ENCODE measurements around the gene CKB.
A peak's percentile ranks its signal among the peaks of the same experiment; 100 is the strongest.
"Not testable (repeated sequence)": the region's sequence is repeated elsewhere in the genome, so short reads cannot be mapped to it uniquely, and the experiment has no call there.

The CKB gene

DNA sequence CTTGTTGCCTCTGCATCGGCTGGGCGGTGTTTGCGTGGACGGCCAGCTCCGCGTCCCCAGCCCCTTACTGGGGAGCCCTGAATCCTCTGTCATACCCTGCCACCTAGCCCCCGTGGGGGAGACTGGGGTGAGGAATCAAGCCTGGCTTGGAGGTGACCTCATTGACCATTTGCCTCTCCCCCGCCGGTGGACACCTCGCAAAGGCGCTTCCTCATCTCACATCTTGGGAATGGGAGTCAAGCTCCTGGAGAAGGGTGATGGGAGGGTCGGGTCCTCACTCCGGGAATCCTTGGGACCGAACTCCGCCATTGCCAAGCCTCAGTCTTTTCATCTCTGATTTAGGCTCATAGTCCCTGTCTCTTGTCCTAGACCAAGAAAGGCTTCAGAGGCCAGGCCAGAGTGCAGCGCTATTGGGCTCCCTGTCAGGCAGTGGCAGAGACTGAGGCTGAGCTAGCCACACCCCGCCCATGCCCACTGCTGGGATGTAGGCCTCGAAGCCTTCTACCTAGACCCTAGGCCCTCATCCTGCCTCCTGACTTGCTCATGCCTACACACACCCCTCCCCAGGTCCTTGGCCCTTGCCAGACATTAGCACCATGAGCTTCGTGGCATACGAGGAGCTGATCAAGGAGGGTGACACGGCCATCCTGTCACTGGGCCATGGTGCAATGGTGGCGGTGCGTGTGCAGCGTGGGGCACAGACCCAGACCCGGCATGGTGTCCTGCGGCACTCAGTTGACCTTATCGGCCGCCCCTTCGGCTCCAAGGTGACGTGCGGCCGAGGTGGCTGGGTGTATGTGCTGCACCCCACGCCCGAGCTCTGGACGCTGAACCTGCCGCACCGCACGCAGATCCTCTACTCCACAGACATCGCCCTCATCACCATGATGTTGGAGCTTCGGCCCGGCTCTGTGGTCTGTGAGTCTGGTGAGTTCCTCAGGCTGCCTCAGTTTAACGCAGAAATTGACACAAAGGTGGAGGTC, 7.0 kb upstream of the CKB start:
- Histone ChIP-seq H2AFZ (ENCODE audit: low read length, unreplicated experiment) (peak overlapping the region; percentile 77), H3K36me3 (ENCODE audit: insufficient read depth, low read length) (peaks cover 3% of the 10 kb centered on the region; the same call in 1 of the 2 replicates), H3K4me1 (ENCODE audit: control insufficient read depth, insufficient read depth, low read length, unreplicated experiment) (peaks cover 33% of the 10 kb centered on the region), H3K4me3 (ENCODE audit: low read depth, low read length) (peak overlapping the region; percentile 98), H3K79me2 (ENCODE audit: control insufficient read depth, insufficient read depth, low read length, unreplicated experiment) (peaks cover 27% of the 10 kb centered on the region), H3K27ac (ENCODE audit: low read depth, low read length) (peak overlapping the region; percentile 26; the same call in 1 of the 2 replicates), H3K27me3 (ENCODE audit: insufficient read depth, low read length) (no peaks in the 10 kb centered on the region)

DNA sequence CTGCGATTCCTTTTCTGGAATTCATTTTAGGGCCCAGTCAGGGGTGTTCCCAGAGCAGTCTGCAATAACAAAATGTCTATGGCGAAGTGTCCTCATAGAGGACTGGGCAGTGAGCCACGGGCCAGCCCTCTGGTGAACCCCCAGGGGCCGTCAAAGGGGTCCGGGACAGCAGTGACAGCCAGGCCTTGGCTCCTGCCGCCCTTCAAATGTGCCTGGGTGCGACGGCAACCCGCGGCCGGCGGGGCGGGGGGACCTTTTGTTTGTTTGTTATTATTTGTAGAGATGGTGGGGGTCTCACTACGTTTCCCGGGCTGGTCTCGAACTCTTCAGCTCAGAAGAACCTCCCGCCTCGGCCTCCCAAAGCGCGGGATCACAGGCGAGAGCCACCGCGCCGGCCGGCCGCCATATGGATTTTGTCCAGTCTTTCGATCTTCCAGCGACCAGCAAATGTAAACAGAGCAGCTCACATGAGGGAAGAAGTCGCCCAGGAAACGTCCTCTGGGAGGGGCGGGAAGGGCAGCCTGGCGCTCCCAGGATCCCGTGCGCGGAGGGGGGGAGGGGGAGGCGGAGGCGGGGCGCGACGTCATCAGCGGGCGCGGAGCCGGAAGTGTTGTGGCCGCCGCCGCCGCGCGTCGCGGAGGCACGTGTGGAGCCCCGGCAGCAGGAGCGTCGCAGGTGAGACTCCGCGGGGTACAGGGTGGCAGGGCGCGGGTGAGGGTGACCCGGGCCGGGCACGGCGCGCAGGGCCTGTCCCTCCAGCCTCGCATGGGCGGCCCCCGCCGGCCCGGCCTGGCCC, 6.2 kb upstream of the CKB start, which contains the start of gene TRMT61A:
Gene TRMT61A, plus strand, starts transcription at position 610 of the 796 bp plus-strand sequence. CDS start 783 bp downstream, outside the sequence.
- H3K27ac ChIP-seq (ENCODE audit: low read depth, low read length): peak within 1 kb of the TSS; percentile 73
- peak within 1 kb of the TSS; percentile 98 for H3K4me3 ChIP-seq (ENCODE audit: low read depth, low read length)
- H2AFZ ChIP-seq (ENCODE audit: low read length, unreplicated experiment): peak within 1 kb of the TSS; percentile 77
- H3K4me1 ChIP-seq (ENCODE audit: control insufficient read depth, insufficient read depth, low read length, unreplicated experiment): peaks cover 33% of the 10 kb centered on the region
- H3K79me2 ChIP-seq (ENCODE audit: control insufficient read depth, insufficient read depth, low read length, unreplicated experiment): peaks cover 27% of the 10 kb centered on the region
- peaks cover 2% of the 10 kb centered on the region for H3K27me3 ChIP-seq (ENCODE audit: insufficient read depth, low read length)
- H3K36me3 ChIP-seq (ENCODE audit: insufficient read depth, low read length): peaks cover 3% of the 10 kb centered on the region; the same call in 1 of the 2 replicates

DNA sequence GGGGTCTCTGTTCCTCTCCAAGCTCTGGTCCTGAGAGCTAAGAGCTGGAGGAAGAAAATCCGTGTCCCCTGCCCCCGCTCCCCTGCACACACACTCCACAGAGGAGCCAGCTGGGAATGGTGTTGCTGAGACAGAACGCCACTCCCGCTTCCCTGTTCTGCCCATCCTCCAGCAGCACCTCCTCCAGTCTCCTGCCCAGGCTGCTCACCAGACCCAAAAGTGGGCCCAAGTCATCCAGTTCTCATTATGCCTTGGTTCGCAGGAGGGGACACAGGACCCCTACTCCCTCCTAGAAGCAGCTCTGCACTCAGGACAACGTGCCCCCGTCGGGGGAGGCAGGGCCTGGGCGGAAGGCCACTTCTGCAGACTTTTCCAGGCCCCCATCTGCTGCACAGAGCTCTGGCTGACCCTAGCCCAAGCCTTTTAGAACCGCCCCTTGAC, 5.5 kb upstream of the CKB start:
- Histone ChIP-seq H3K4me1 (ENCODE audit: control insufficient read depth, insufficient read depth, low read length, unreplicated experiment) (peaks cover 33% of the 10 kb centered on the region), H3K4me3 (ENCODE audit: low read depth, low read length) (peak overlapping the region; percentile 98), H3K79me2 (ENCODE audit: control insufficient read depth, insufficient read depth, low read length, unreplicated experiment) (peaks cover 27% of the 10 kb centered on the region), H3K27me3 (ENCODE audit: insufficient read depth, low read length) (peaks cover 8% of the 10 kb centered on the region), H3K36me3 (ENCODE audit: insufficient read depth, low read length) (peaks cover 3% of the 10 kb centered on the region; the same call in 1 of the 2 replicates), H3K27ac (ENCODE audit: low read depth, low read length) (peak overlapping the region; percentile 73), H2AFZ (ENCODE audit: low read length, unreplicated experiment) (no peak overlapping the region)

DNA sequence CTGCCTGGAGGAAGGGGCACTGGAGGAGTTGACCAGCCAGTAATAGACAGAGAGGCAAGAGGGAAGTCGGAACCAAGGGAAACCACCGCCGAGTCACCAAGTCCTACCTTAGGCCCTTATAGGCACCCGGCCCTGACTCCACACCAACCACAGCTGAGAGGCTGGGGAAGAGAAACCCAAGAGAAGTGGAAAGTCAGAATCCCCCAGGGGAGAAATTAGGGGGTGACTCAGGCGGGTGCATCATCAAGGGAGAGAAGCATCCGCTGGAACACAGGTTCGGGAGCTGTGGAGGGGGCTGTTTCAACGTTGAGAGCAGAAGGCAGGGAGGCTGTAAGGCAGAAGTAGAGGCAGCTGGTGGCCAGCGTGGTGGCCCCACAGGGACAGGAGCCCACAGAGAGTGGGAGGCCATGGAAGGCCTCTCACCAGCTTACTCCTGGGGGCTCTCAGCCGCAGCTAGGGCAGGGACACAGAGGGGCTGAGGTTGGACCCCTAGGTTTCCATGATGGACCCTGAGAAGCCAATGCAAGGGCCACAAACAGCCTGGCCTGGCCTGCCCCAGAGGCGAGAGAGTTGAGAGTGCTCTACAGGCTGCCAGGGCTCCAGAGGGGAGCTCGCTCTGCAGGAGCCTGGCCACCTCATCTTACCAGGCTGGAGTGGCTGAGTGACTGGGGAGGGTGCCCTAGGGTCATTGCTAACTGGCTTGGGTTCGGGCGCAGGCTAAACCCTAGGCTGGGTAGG, 4.9 kb upstream of the CKB start:
- Histone ChIP-seq H3K27me3 (ENCODE audit: insufficient read depth, low read length) (peaks cover 13% of the 10 kb centered on the region), H3K36me3 (ENCODE audit: insufficient read depth, low read length) (peaks cover 3% of the 10 kb centered on the region; the same call in 1 of the 2 replicates), H3K4me3 (ENCODE audit: low read depth, low read length) (peak overlapping the region; percentile 98), H2AFZ (ENCODE audit: low read length, unreplicated experiment) (no peak overlapping the region), H3K27ac (ENCODE audit: low read depth, low read length) (peak overlapping the region; percentile 73), H3K79me2 (ENCODE audit: control insufficient read depth, insufficient read depth, low read length, unreplicated experiment) (peaks cover 27% of the 10 kb centered on the region), H3K4me1 (ENCODE audit: control insufficient read depth, insufficient read depth, low read length, unreplicated experiment) (peaks cover 38% of the 10 kb centered on the region)

DNA sequence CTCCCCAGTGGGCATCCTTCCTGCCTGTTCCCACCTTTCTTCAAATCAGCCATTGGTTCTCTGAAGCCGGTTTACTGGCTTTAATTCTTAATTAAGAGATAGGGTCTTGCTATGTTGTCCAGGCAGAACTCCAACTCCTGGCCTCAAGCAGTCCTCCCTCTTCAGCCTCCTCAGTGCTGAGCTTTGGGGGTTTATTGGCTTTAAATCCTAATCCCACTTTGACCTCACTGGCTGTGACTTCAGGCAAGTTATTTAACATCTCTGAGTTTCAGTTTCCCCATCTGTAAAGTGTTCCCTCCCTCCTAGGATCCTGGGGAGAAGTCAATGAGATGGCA, 4.3 kb upstream of the CKB start:
- Histone ChIP-seq H3K36me3 (ENCODE audit: insufficient read depth, low read length) (peaks cover 3% of the 10 kb centered on the region; the same call in 1 of the 2 replicates), H3K4me3 (ENCODE audit: low read depth, low read length) (0 out of 2 replicates have a peak overlapping the region, but pooled peaks have one; percentile 34), H3K27ac (ENCODE audit: low read depth, low read length) (peak overlapping the region; percentile 73), H3K27me3 (ENCODE audit: insufficient read depth, low read length) (peaks cover 18% of the 10 kb centered on the region), H3K4me1 (ENCODE audit: control insufficient read depth, insufficient read depth, low read length, unreplicated experiment) (peaks cover 38% of the 10 kb centered on the region), H3K79me2 (ENCODE audit: control insufficient read depth, insufficient read depth, low read length, unreplicated experiment) (peaks cover 27% of the 10 kb centered on the region), H2AFZ (ENCODE audit: low read length, unreplicated experiment) (no peak overlapping the region)

DNA sequence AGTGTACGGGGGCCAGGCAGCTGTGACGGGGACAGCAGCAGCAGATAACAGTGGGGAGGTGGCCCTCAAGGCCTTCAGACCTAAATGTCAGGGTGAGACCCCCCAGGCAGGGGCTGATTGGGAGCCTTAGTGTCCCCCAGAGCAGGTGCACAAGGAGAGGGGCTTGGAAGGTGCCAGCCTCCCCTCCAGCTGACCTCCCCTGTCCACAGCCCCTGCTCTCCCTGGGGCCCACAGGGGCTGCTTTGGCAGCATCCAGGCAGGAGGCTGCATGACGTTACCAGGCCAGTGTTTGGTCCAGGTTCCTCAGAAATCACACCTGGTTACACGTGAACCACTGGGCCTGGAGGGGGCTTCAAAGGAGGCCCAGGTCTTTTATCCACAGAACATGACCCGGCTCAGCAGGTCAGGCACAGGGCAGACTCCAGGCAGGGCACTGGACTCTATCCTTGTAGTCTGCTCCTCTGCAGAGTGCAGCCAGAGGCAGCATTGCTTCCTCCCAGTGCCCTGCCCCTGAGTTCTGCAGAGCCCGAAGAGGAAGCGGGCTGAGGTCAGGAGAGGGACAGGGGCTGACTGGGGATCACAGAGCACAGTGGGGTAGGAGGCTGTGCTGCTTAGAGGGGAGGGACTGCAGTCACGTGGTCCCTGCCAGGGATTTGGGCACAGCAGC, 3.8 kb upstream of the CKB start:
- H3K27me3 ChIP-seq (ENCODE audit: insufficient read depth, low read length): peaks cover 23% of the 10 kb centered on the region
- H3K4me3 ChIP-seq (ENCODE audit: low read depth, low read length): no peak overlapping the region
- H2AFZ ChIP-seq (ENCODE audit: low read length, unreplicated experiment): no peak overlapping the region
- H3K4me1 ChIP-seq (ENCODE audit: control insufficient read depth, insufficient read depth, low read length, unreplicated experiment): peaks cover 38% of the 10 kb centered on the region
- H3K27ac ChIP-seq (ENCODE audit: low read depth, low read length): peak overlapping the region; percentile 73; the same call in 1 of the 2 replicates
- peaks cover 25% of the 10 kb centered on the region for H3K79me2 ChIP-seq (ENCODE audit: control insufficient read depth, insufficient read depth, low read length, unreplicated experiment)
- peaks cover 3% of the 10 kb centered on the region; the same call in 1 of the 2 replicates for H3K36me3 ChIP-seq (ENCODE audit: insufficient read depth, low read length)

DNA sequence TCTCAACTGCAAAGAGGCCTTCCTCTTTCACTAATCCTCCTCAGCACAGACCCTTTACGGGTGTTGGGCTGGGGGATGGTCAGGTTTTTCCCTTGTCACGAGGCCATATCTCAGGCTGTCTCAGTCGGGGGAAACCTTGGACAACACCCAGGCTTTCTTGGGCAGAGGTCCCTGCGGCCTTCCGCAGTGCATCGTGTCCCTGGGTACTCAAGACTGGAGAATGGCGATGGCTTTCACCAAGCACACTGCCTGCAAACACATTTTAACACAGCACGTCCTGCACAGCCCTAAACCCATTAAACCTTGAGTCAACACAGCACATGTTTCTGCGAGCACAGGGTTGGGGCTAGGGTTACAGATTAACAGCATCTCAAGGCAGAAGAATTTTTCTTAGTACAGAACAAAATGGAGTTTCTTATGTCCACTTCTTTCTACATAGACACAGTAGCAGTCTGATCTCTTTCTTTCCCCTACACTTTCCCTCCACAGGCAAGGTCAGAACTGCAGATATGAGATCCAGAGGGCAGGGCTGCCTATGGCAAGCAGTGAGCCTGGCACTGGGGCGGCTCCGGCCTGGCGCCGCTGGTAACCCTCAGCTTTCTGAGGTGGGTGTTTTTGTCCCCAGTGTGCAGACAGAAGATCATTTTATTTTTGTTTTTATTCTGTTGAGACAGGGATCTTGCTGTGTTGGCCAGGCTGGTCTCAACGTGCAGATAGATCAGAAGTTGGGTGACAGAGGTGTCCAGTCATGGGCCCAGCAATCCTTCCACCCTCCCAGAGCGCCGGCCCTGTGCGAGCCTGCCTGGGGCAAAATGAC, 3.0 kb upstream of the CKB start:
- Histone ChIP-seq H3K27me3 (ENCODE audit: insufficient read depth, low read length) (peaks cover 23% of the 10 kb centered on the region), H3K4me1 (ENCODE audit: control insufficient read depth, insufficient read depth, low read length, unreplicated experiment) (peaks cover 37% of the 10 kb centered on the region), H3K79me2 (ENCODE audit: control insufficient read depth, insufficient read depth, low read length, unreplicated experiment) (peaks cover 18% of the 10 kb centered on the region)
- H3K4me3 ChIP-seq (ENCODE audit: low read depth, low read length); H2AFZ ChIP-seq (ENCODE audit: low read length, unreplicated experiment); H3K36me3 ChIP-seq (ENCODE audit: insufficient read depth, low read length); H3K27ac ChIP-seq (ENCODE audit: low read depth, low read length): not testable (repeated sequence)

DNA sequence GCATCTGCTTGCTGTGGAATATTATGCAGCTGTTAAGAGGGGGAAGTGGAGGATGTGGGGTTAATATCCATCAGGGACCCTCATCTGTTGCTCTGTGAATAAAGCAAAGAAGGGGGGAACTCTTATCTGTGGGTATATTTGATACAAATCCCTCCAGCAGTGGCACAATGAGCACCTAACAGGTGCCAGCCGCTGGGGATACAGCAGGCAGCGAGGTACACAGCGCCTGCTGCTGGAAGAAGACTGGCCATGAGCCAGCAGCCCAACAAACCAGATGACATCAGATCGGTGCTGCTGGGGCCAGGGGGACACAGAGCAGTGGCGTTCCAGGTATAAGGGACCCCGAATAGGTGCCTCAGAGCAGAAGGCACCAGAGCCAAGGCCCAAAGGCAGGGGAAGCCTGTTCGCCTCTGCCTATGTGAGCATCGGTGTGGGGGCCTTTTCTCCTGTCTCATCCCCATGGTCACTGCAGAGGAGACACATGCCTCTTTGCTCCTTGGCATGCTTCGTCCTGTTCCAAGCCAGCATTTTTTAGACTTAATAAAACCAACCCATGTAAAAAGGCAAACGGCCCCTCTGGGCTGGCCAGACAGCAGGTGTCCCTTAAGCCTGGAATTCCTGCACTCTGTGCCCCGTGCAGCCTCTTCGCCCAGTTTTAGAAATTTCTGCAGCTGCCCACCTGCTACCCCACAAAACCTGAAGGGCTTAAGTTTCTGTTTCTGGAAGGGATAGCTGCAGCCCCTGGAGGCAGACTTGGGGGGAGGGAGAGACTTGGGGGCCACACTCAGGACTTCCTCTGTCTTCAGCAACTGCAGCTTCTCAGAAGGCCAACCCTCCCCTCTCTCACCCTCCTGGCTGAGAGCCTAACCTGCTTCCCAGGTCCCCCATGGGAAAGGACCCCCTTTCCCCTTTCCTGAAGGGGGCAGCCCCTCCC, 1.6 kb upstream of the CKB start:
- peaks cover 41% of the 10 kb centered on the region for H3K4me1 ChIP-seq (ENCODE audit: control insufficient read depth, insufficient read depth, low read length, unreplicated experiment)
- H2AFZ ChIP-seq (ENCODE audit: low read length, unreplicated experiment): no peak overlapping the region
- no peak overlapping the region for H3K27ac ChIP-seq (ENCODE audit: low read depth, low read length)
- peaks cover 23% of the 10 kb centered on the region for H3K27me3 ChIP-seq (ENCODE audit: insufficient read depth, low read length)
- no peaks in the 10 kb centered on the region for H3K36me3 ChIP-seq (ENCODE audit: insufficient read depth, low read length)
- H3K4me3 ChIP-seq (ENCODE audit: low read depth, low read length): no peak overlapping the region
- H3K79me2 ChIP-seq (ENCODE audit: control insufficient read depth, insufficient read depth, low read length, unreplicated experiment): peaks cover 4% of the 10 kb centered on the region
